IPS DF 19.7 (cell line): ENCODE results near the gene ZCCHC12.

Experiments used
- DNase-seq: peaks from one replicate; pipeline ENCODE4 v3.0.0-alpha.2; 2013; ENCODE audit warnings: low read depth, low spot score

ZCCHC12 gene

DNA sequence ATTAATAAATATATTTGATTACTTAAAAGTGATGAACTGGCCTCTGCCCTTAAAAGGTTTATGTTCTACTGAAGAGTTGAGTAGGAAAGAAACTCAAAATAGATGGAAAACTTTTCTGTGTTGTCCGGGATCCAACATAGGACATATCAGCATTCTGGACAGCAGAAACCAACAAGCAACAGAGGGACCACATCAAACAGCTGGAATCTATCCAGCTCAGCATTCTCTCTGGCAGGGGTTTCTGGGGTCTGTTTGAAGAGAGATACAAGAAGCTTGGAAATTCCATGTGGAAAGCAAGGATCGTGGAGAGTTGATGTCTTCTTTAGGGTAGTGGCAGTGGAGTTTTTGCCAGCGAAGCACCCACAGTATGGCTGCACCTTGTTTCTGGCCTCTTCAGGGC lies 43.6 kb downstream of the ZCCHC12 start:
- no peak for DNase-seq

DNA sequence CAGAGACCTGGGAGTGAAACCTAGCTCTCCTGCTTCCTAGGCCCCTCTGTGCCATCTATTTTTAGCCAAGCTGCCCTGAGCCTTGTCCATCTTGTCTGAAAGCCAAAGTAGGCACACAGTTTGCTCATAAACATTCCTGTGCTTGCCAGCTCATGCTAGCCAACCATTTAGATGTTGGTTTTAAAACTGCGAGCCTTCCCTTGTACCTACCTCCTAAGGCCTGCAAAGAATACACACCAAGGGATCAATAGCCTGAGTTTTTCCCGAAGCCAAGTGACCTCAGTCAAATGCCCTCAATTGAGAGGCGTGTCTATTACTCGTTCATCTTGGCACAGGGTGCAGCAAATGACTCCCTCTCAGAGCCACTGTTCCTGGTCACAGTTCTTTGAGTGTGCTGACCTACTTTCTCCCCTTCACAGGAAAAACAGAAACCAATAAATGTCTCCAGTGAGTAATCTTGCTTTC lies 48.5 kb downstream of the ZCCHC12 start:
- DNase-seq: no peak
